ENCODE results near the gene C1QTNF6.

- TF ChIP-seq, protein P1, sequence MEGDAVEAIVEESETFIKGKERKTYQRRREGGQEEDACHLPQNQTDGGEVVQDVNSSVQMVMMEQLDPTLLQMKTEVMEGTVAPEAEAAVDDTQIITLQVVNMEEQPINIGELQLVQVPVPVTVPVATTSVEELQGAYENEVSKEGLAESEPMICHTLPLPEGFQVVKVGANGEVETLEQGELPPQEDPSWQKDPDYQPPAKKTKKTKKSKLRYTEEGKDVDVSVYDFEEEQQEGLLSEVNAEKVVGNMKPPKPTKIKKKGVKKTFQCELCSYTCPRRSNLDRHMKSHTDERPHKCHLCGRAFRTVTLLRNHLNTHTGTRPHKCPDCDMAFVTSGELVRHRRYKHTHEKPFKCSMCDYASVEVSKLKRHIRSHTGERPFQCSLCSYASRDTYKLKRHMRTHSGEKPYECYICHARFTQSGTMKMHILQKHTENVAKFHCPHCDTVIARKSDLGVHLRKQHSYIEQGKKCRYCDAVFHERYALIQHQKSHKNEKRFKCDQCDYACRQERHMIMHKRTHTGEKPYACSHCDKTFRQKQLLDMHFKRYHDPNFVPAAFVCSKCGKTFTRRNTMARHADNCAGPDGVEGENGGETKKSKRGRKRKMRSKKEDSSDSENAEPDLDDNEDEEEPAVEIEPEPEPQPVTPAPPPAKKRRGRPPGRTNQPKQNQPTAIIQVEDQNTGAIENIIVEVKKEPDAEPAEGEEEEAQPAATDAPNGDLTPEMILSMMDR (IDR thresholded peaks at IDR 0.05 in 2 of 3, conservative IDR thresholded peaks at IDR 0.05 in 1 of 3; ENCODE audit: borderline replicate concordance in 1 of 3, insufficient read depth in 1 of 3, low read depth in 2 of 3, low read length in 2 of 3), result no peak
- no peak for TF ChIP-seq RAD21 (IDR thresholded peaks at IDR 0.05; ENCODE audit: low read depth)
- TF ChIP-seq SIN3A (IDR thresholded peaks at IDR 0.05; ENCODE audit: low read depth), result no peak
- no peak for TF ChIP-seq EZH2phosphoT487 (IDR thresholded peaks at IDR 0.05; ENCODE audit: borderline replicate concordance)
- TF ChIP-seq EGR1 (IDR thresholded peaks at IDR 0.05; ENCODE audit: low read depth), result no peak
- no peak for TF ChIP-seq POLR2A (IDR thresholded peaks at IDR 0.05; ENCODE audit: borderline replicate concordance, extremely low read depth, insufficient read depth, insufficient read length)
- TF ChIP-seq SRF (IDR thresholded peaks at IDR 0.05; ENCODE audit: low read depth), result no peak
- no peak for TF ChIP-seq MAX (IDR thresholded peaks at IDR 0.05)
- no peak for TF ChIP-seq JUND (IDR thresholded peaks at IDR 0.05)
- no peak for TF ChIP-seq CEBPB (IDR thresholded peaks at IDR 0.05; ENCODE audit: low read depth)
- no peak for TF ChIP-seq CBX3 (IDR thresholded peaks at IDR 0.05; ENCODE audit: low read depth)
Observed at GRCh38 chr22:37197451-37198257, 9.6 kb upstream of the C1QTNF6 start.

Measured in HCT116 (cell line).